H1 (cell line): Measurements from ENCODE around the gene PLCB3. TPM values are rescaled to one million over a fixed set of nuclear protein-coding genes. Genes with fewer than 3 reads are reported as not detected.

Source experiments
- CTCF ChIA-PET: fragments of 300-600 bp; sonication (Branson Sonifier 250); formaldehyde crosslinking; loops from one replicate; lab custom pipeline; 2021; ENCODE audit not compliant: partially characterized antibody; lab: Charles Lee
- POLR2A ChIA-PET: fragments of 300-600 bp; sonication (Branson Sonifier 250); formaldehyde crosslinking; loops from one replicate; lab custom pipeline; 2021; ENCODE audit warnings: inconsistent platforms; ENCODE audit not compliant: partially characterized antibody; lab: Charles Lee
- DNase-seq, 2 experiments: peaks; one replicate each; pipeline versions ENCODE4 v3.0.0 to v3.0.0-alpha.2; 2010 to 2022; ENCODE audit warnings: low spot score in 2 of 2, low read depth in 1 of 2, mixed read lengths in 1 of 2
- FAIRE-seq: peaks from 2 replicates; lab custom pipeline; 2011; peaks lifted over from hg19 to GRCh38; lab: Jason Lieb, UNC
- H2AFZ ChIP-seq: 2 replicates; pipeline ENCODE4 v1.8.1; 2012; ENCODE audit warnings: low read length, inconsistent platforms
- H2AK5ac ChIP-seq: 2 replicates; pipeline ENCODE4 v1.6.1; 2013; ENCODE audit warnings: low read depth, low read length
- H2BK120ac ChIP-seq: replicated peaks from 2 replicates; pipeline ENCODE3; 2013; ENCODE audit warnings: low read depth, low read length, inconsistent platforms
- H2BK12ac ChIP-seq: 2 replicates; pipeline ENCODE4 v1.6.1; 2013; ENCODE audit warnings: low read depth, low read length
- H2BK15ac ChIP-seq: 2 replicates; pipeline ENCODE4 v1.6.1; 2013; ENCODE audit warnings: low read length
- H2BK20ac ChIP-seq: 2 replicates; pipeline ENCODE4 v1.6.1; 2013; ENCODE audit warnings: low read length
- H2BK5ac ChIP-seq: 2 replicates; pipeline ENCODE4 v1.6.1; 2013; ENCODE audit warnings: low read depth, low read length
- H3K14ac ChIP-seq: 2 replicates; pipeline ENCODE4 v1.6.1; 2013; ENCODE audit warnings: inconsistent platforms; ENCODE audit not compliant: insufficient read length
- H3K18ac ChIP-seq: 2 replicates; pipeline ENCODE4 v1.6.1; 2013; ENCODE audit warnings: low read length; ENCODE audit errors: extremely low read depth
- H3K23ac ChIP-seq: 2 replicates; pipeline ENCODE4 v1.6.1; 2013; ENCODE audit warnings: inconsistent platforms; ENCODE audit not compliant: insufficient read length
- H3K23me2 ChIP-seq: 2 replicates; pipeline ENCODE4 v1.6.1; 2013; ENCODE audit warnings: low read depth, low read length
- H3K27ac ChIP-seq: 2 replicates; pipeline ENCODE4 v1.6.1; 2011; ENCODE audit warnings: low read depth, low read length, inconsistent platforms
- H3K27me3 ChIP-seq, 4 experiments: replicated peaks in 1 of 4; 1 replicate in 1 of 4; 2 replicates in 3 of 4; pipeline versions ENCODE4 v1.6.1 to v1.8.1; 2011 to 2013; ENCODE audit warnings: low read length in 3 of 4, mild to moderate bottlenecking in 3 of 4, inconsistent platforms in 2 of 4, mixed read lengths in 2 of 4, moderate library complexity in 1 of 4; ENCODE audit not compliant: control insufficient read depth in 3 of 4, insufficient read depth in 3 of 4; ENCODE audit errors: extremely low read depth in 1 of 4
- H3K36me3 ChIP-seq, 4 experiments: 2 replicates each; pipeline versions ENCODE4 v1.6.1 to v1.8.1; 2011 to 2013; ENCODE audit warnings: mild to moderate bottlenecking in 4 of 4, low read length in 3 of 4, moderate library complexity in 2 of 4, control low read depth in 1 of 4, inconsistent platforms in 1 of 4; ENCODE audit not compliant: insufficient read depth in 4 of 4, control insufficient read depth in 2 of 4
- H3K4ac ChIP-seq: replicated peaks from 2 replicates; pipeline ENCODE3; 2013; ENCODE audit warnings: low read length, low read depth, mixed read lengths, inconsistent platforms; ENCODE audit not compliant: insufficient read length
- H3K4me1 ChIP-seq, 4 experiments: replicated peaks in 1 of 4; 1 replicate in 1 of 4; 2 replicates in 3 of 4; pipeline versions ENCODE4 v1.6.1 to v1.8.1; 2011 to 2013; ENCODE audit warnings: low read length in 3 of 4, inconsistent platforms in 2 of 4, mixed read lengths in 1 of 4; ENCODE audit not compliant: insufficient read depth in 4 of 4, control insufficient read depth in 3 of 4
- H3K4me2 ChIP-seq, 2 experiments: 2 replicates each; pipeline versions ENCODE4 v1.6.1 to v1.8.1; 2011 to 2013; ENCODE audit warnings: low read depth in 2 of 2, low read length in 2 of 2, control low read depth in 1 of 2, inconsistent platforms in 1 of 2, mild to moderate bottlenecking in 1 of 2; ENCODE audit not compliant: insufficient read depth in 1 of 2
- H3K4me3 ChIP-seq, 4 experiments: fragments of 200-600, 300-600 bp in 1 of 4; sonication (generic), shearing (Covaris generic), sonication (Bioruptor Twin) in 1 of 4; 2 replicates each; pipeline versions ENCODE4 v1.5.1 to v1.8.1; 2011 to 2016; ENCODE audit warnings: low read length in 4 of 4, low read depth in 3 of 4, control low read depth in 2 of 4, inconsistent platforms in 2 of 4, mild to moderate bottlenecking in 2 of 4, mixed read lengths in 1 of 4, moderate library complexity in 1 of 4; ENCODE audit not compliant: insufficient read depth in 2 of 4; ENCODE audit errors: extremely low read depth in 1 of 4
- H3K56ac ChIP-seq: replicated peaks from 2 replicates; pipeline ENCODE3; 2013; ENCODE audit warnings: low read depth, mild to moderate bottlenecking, mixed read lengths, low read length, inconsistent platforms; ENCODE audit not compliant: insufficient read length
- H3K79me1 ChIP-seq: 2 replicates; pipeline ENCODE4 v1.6.1; 2013; ENCODE audit warnings: low read depth, low read length, control low read depth
- H3K79me2 ChIP-seq, 2 experiments: 2 replicates each; pipeline versions ENCODE4 v1.6.1 to v1.8.1; 2012 to 2013; ENCODE audit warnings: low read length in 2 of 2, mild to moderate bottlenecking in 2 of 2, inconsistent platforms in 1 of 2; ENCODE audit not compliant: insufficient read depth in 2 of 2, control insufficient read depth in 1 of 2
- H3K9ac ChIP-seq, 4 experiments: replicated peaks in 1 of 4; 1 replicate in 1 of 4; 2 replicates in 3 of 4; pipeline versions ENCODE4 v1.6.1 to v1.8.1; 2011 to 2013; ENCODE audit warnings: low read depth in 3 of 4, low read length in 3 of 4, control low read depth in 2 of 4, mild to moderate bottlenecking in 2 of 4, moderate library complexity in 2 of 4, inconsistent platforms in 1 of 4; ENCODE audit errors: extremely low read depth in 1 of 4
- H3K9me3 ChIP-seq, 2 experiments: 2 replicates each; pipeline versions ENCODE4 v1.6.1 to v1.8.1; 2012 to 2013; ENCODE audit warnings: mild to moderate bottlenecking in 2 of 2, moderate library complexity in 2 of 2, control low read depth in 1 of 2, inconsistent platforms in 1 of 2, low read depth in 1 of 2, low read length in 1 of 2, mixed read lengths in 1 of 2; ENCODE audit not compliant: insufficient read depth in 2 of 2
- H4K20me1 ChIP-seq, 2 experiments: replicated peaks in 1 of 2; 2 replicates each; pipeline versions ENCODE3 to v1.8.1; 2011 to 2013; ENCODE audit warnings: inconsistent platforms in 2 of 2, low read length in 2 of 2, mild to moderate bottlenecking in 1 of 2; ENCODE audit not compliant: insufficient read depth in 2 of 2, control insufficient read depth in 1 of 2
- H4K5ac ChIP-seq: 2 replicates; pipeline ENCODE4 v1.6.1; 2013; ENCODE audit warnings: low read length, low read depth, mixed read lengths, inconsistent platforms; ENCODE audit not compliant: insufficient read length
- H4K8ac ChIP-seq: 2 replicates; pipeline ENCODE4 v1.8.0; 2013; ENCODE audit warnings: mild to moderate bottlenecking, moderate library complexity, low read length, inconsistent platforms; ENCODE audit not compliant: insufficient read depth; ENCODE audit errors: extremely low read depth
- H4K91ac ChIP-seq: replicated peaks from 2 replicates; pipeline ENCODE3; 2013; ENCODE audit warnings: low read length, mixed read lengths, inconsistent platforms; ENCODE audit not compliant: insufficient read length
- EZH2 ChIP-seq: fragments of 200-600 bp; sonication (generic); IDR thresholded peaks from 2 replicates; pipeline ENCODE4 v1.7.1; 2012; ENCODE audit warnings: low read depth, mild to moderate bottlenecking, moderate library complexity, low read length, inconsistent platforms; ENCODE audit not compliant: severe bottlenecking
- WGBS, 2 experiments: shearing (Covaris generic) in 1 of 2; methylation state at CpG; one replicate each; pipeline versions ENCODE4 v1.1.6 to v1.1.7; 2013 to 2015; ENCODE audit warnings: low lambda C conversion rate in 2 of 2, mixed read lengths in 2 of 2, inconsistent platforms in 1 of 2, low coverage in 1 of 2, missing lambda C conversion rate in 1 of 2; ENCODE audit not compliant: insufficient replicate concordance in 2 of 2, insufficient coverage in 1 of 2, insufficient read length in 1 of 2; ENCODE audit errors: extremely low coverage in 1 of 2, missing lambda C conversion rate in 1 of 2; 5-methylcytosine and 5-hydroxymethylcytosine counted together
- polyA plus RNA-seq, 7 experiments: library from polyadenylated mRNA; depleted of rRNA in 3 of 7; stranded (reverse) in 5 of 7; unstranded in 2 of 7; fragments of >200 nt in 5 of 7; fragments of 200-250 nt in 2 of 7; gene quantifications; 1 replicate in 5 of 7; 2 replicates in 1 of 7; 4 replicates in 1 of 7; pipeline versions ENCODE4 v1.2.1 to v1.2.3, GENCODE V29; 2011 to 2013; ENCODE audit warnings: missing spikeins in 2 of 7, mixed read lengths in 2 of 7
- total RNA-seq: library from RNA; stranded (reverse); fragmentation: NEBNext Ultra II Directional; extraction: Animal tissue kit (Norgen Biotek cat#: 25700); gene quantifications from 2 replicates; pipeline ENCODE4 v1.2.1, GENCODE V29; 2021

Gene PLCB3
- total and polyA plus RNA-seq, 2 of the 8 experiments (the other 6 are each of a cell fraction or from before 2014, with no cell fraction given) = 47.2 to 104 TPM

- WGBS, 2 experiments = 4% methylated on average over 18 of the region's 18 CpGs; no CpG with 5 or more reads in 1 of the 2 experiments
- no peak for DNase-seq
- H4K20me1 ChIP-seq = peaks cover 6 to 16% of the 10 kb centered on the region in 2 experiments
- no peak for TF ChIP-seq EZH2
Measured at GRCh38 chr11:64251753-64252002, 348 bp downstream of the PLCB3 start.

More at GRCh38 chr11:64251753-64252002, 348 bp downstream of the PLCB3 start:
- peaks cover 0 to 23% of the 10 kb centered on the region in 2 experiments; a peak in 1 of 4 replicates for H3K79me2 ChIP-seq
- no peak overlapping the region for H3K23ac ChIP-seq
- no peak overlapping the region for H4K5ac ChIP-seq
- no peak overlapping the region for H2BK12ac ChIP-seq
- H2BK5ac ChIP-seq = no peak overlapping the region
- no peaks in the 10 kb centered on the region for H3K9me3 ChIP-seq
- H3K56ac ChIP-seq = peak overlapping the region; percentile 9
- POLR2A ChIA-PET = interaction anchor here (0.9 to 13.1 kb wide), 14 partner anchors 9 to 1410 kb away, joined by 3 to 352 read pairs (median 8); partner anchors contain the start of genes DNAJC4, ESRRA, FKBP2 and NUDT22
- H3K27me3 ChIP-seq = no peaks in the 10 kb centered on the region
- CTCF ChIA-PET = interaction anchor here (0.7 to 10.0 kb wide), 20 partner anchors 14 to 1659 kb away, joined by 3 to 102 read pairs (median 5); partner anchors contain the start of genes CATSPERZ, FERMT3, NUDT22 and TRPT1
- H3K4ac ChIP-seq = no peak overlapping the region
- H3K4me3 ChIP-seq = peak overlapping the region; percentile 73 to 86 (median 76)
- no peak for FAIRE-seq
- 0 out of 2 replicates have a peak overlapping the region, but pooled peaks have one; percentile 22 for H3K27ac ChIP-seq
- H2AK5ac ChIP-seq = no peak overlapping the region
- no peak overlapping the region for H2BK20ac ChIP-seq
- peaks cover 2% of the 10 kb centered on the region; the same call in 1 of the 2 replicates for H3K79me1 ChIP-seq
- H3K23me2 ChIP-seq = peaks cover 13% of the 10 kb centered on the region
- H2BK120ac ChIP-seq = no peak overlapping the region
- H3K36me3 ChIP-seq = peaks cover 8 to 24% (median 17%) of the 10 kb centered on the region in 4 experiments
- peaks cover 0 to 40% (median 34%) of the 10 kb centered on the region in 4 experiments; a peak in 6 of 7 replicates for H3K4me1 ChIP-seq
- H4K8ac ChIP-seq = no peak overlapping the region
- H3K4me2 ChIP-seq = peak overlapping the region; percentile 73 to 88
- H2BK15ac ChIP-seq = no peak overlapping the region
- H4K91ac ChIP-seq = no peak overlapping the region
- H2AFZ ChIP-seq = no peak overlapping the region
- peak overlapping the region; percentile 54 to 62 (median 60); a peak in 6 of 7 replicates for H3K9ac ChIP-seq
- H3K18ac ChIP-seq = 0 out of 2 replicates have a peak overlapping the region, but pooled peaks have one; percentile 99
- H3K14ac ChIP-seq = no peak overlapping the region
